ENCODE results near the gene KDM4C.
"Not testable (repeated sequence)": the region's sequence is repeated elsewhere in the genome, so short reads cannot be mapped to it uniquely, and the experiment has no call there.

The KDM4C gene

DNA sequence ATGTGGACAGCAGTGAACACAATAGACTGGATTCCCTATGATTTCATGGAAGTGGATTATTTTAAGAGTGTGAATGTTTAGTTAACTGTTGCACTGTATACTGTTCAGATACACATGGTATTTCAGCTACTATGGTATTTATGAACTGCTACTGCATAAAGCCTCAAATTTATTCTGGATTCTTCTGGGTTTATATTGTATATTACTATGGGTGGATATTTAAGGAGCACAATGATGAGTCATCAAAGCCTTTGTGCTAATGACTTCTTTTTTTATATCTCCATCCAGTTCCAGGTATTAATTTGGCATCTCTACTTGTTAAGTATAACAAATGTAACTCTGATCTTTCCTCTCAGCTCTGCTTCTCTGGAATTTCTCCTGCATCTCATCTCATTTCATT lies 6.8 kb downstream of the KDM4C start:
- DNase-seq, result no peak

DNA sequence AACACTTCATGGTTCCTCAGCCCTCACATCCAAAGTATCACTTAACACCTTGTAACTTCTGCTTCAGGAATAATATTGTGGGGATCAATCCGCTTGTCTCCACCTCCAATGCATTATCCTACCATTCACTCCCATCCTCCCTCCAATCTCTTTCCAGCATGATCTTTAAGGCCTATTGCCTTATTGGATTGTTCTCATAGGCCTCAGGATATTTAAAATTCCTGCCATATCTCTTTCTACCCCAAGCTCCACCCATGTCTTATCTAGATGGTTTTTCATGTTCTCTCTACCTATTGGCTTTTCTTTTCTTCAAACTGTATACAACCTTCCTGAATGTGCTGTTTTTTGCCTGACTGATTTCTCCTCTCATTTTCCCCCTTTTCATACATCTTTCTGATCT lies 7.2 kb downstream of the KDM4C start:
- DNase-seq, result no peak

DNA sequence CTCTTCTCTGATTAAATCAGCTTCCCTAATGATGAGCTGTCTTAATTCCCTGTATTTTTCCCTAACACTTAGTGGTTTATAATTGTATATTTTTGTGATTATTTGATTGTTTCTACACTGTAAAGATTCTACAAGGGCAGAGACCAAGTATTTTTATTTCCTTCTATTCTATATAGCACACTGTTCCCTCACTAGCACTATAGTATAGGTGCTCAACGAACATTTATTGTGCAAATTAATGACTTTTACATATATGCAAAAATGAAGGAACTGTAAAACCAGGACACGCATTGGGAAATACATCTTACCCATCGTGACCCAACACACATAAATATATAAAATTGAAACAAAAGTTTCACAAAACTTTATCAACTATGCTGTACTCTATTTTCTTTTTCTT lies 7.6 kb downstream of the KDM4C start:
- no peak for DNase-seq

DNA sequence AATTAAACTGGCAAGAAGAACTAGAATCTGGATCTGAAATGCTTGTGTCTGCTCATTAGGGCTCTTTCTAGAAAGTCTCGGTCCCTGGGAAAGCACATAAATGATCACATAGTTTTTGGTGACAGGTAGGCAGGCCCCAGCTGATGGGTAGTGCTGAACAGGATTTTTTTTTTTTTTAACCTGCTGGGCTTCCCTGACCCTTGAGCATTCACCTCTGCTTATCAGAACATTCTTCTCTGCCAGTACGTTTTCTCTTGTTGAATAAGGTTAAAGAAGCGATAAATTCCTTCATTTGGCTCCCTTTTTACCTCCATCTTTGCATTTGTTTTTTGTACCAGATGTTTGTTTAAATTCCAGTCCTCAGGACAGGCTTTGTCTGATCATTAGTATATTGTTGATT lies 8.8 kb downstream of the KDM4C start:
- DNase-seq, result no peak

DNA sequence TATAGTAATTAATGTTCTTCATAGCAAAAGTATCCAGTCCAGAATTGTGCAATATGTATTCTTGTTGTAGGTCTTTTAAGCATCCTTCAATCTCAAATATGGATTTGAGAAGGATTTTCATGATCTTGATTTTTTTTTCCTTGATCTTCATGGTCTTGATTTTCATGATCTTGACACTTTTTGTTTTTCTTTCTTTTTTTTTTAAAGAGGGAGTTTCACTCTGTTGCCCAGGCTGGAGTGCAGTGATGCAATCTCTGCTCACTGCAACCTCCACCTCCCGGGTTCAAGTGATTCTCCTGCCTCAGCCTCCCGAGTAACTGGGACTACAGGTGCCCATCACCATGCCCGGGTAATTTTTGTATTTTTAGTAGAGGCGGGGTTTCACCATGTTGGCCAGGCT lies 10.8 kb downstream of the KDM4C start:
- not testable (repeated sequence) for DNase-seq

DNA sequence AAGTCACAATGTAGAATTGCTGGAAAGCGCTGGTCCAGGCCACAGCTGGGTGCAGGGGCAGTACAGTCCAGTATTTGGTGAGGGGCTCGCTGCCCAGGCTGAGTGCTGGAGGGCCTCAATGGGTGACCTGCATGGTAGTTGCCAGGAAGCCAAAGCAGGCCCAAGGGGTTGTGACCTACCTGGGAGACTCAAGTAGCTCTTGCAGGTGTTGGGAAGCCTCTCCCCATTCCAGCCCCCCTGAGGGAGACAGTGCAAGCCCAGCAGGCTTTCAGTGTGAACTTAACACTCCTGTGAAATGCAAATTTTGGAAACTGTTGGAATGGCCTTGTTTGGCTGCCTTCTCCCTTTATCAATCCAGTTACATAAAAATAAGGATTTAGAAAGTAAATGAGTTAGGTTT lies 13.9 kb downstream of the KDM4C start:
- no peak for DNase-seq

DNA sequence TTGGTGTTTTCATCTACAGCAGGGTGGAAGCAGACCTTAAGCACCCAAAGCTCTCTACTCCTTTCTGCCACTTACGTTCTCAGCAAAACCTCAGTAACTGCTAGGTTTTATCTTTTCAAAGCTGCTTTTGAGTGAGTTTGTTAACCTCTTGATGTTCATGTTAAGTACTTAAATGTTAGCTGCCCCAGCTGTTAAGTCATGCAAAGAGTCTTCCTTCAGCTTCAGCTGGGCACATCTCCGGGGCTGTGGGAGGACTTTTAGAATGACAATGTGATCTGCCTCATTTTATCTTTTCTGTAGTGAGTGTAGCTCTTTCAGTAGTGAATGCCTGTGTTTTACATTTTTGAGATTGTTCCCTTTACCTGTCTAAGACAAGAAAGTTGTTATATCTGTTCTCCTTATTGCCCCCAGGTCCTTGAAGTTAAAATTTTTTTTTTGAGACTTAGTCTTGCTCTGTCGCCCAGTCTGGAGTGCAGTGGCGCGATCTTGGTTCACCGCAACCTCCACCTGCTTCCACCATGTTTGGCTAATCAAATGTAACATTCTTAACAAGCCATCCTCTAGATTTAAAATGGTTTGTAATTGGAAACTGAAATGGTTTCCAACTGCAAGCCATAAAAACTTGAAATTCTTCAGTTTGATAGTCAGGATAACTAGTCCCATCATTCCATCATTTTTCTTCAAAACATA lies 19.6 kb downstream of the KDM4C start:
- no peak for DNase-seq

DNA sequence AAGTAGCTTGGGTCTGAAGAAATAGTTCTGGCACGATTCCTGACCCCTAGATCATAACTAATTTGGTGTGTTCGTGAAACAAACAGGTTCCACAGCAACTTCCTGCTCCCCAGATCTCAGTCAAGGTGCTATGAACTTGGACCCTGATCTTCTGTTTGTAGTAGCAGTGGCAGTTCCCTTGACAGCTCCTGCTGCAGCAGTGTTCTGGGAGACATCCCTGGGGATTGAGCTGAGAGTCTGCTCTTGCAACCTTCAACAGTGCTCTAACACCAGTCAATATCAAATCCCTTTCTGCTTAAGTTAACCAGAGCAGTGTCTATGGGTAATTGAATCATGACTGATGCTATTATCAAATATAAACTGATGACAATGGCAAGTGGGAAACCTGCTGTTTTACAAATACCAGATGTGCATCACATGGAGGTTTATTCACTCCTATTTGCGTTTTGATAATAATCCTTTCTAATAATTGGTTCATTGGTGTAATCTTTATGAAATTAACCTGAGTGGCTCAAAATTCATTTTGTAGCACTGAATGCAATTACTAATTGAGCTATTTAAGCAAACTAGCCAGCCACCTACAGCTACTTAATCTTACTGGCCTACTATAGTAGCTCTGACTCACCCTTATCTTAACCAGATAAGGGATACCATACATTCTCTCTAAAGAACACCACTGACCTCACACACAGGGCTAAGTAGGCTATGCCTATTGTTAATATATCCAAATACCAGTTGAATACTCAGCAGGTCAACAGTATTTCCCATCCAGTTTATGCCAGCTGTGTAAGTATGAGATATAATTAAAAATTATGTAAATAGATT lies 21.9 kb downstream of the KDM4C start:
- DNase-seq, result no peak

DNA sequence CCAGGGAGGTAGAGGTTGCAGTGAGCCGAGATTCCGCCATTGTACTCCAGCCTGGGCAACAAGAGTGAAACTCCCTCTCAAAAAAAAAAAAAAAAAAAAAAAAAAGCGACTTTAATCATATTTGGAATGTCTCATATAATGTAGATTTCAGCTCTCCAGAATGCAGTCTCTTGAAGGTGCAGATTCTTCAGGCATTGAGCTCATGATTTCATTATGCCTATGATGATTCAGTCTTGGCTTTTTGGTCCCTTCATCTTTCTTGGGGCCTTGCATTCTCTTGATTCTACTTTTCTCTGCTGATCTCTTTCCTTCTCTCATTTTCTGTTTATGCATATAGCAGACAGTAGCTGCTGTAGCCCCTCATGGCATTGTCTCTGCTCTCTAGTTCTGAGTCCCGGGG lies 22.9 kb downstream of the KDM4C start:
- no peak for DNase-seq

DNA sequence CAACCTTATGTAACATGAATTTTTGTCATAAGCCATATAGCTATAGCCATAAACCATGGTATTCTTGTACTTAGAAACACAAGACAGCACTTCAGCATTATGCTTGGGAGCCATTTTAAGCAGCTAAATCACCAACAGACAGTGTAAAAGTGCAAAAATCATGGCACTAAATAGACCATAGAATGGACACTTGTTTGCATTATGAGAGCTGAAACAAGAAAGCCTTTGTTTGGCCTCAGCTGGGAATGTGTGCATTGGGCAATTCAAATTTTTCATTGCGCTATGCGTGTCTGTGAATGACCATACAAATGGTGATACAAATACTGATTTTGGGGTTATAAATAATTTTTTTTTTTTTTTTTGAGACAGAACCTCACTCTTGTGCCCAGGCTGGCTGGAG lies 23.7 kb downstream of the KDM4C start:
- DNase-seq, result no peak

DNA sequence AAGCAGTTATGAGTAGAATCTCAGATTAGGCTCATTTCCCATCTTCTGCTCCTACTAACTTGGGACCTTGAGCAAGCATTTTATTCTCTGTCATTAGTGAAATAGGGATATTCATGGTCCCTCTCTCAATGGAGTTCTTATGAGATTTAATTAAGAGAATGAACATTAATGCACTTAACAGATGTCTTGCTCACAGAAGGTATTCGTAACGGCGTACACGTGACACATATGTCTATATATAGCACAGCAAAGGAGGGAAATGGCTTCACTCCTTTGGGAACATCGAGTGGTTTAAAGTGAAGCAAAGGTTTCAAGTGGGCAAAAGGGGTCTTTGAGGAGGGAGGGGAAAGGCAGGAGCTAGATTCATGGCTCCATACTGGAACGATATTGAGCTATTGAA lies 24.6 kb downstream of the KDM4C start:
- no peak for DNase-seq

DNA sequence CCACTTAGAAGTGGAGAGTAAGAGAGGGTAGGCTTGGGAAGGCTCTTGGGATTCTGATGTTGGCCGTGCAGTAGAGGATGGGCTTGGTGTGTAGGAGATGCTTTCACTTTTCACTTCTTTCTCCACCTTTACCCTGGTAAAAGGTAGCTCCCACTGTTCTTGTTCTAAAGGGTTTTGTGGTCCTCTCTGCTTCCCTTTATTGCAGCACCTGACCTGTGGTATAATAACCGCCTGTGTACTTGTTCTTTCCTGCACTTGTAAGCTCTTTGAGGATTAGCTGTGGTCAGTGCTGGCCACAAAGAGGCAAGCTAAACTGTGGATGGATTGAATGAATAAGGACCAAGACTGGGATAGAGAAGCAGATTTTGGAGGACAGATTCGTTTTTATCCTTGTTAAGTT lies 25.2 kb downstream of the KDM4C start:
- no peak for DNase-seq

DNA sequence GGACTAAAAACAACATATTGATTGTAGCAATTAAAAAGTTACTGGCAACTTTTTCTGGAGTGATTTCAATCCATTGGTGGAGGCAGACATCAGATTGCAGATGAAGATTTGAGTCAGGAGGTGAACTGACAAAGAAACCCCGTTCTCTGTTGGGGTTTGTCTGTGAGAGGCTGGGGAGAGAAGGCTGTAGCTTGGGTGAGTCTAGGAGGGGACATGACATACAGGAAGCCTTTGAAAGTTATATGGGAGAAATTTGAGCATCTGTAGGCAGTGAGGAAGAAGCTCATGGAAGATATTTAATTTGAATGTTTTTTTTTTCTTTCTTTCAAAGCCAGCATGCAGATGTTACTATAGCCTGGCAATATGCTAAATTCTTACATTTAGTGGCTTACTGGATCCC lies 26.0 kb downstream of the KDM4C start:
- no peak for DNase-seq

DNA sequence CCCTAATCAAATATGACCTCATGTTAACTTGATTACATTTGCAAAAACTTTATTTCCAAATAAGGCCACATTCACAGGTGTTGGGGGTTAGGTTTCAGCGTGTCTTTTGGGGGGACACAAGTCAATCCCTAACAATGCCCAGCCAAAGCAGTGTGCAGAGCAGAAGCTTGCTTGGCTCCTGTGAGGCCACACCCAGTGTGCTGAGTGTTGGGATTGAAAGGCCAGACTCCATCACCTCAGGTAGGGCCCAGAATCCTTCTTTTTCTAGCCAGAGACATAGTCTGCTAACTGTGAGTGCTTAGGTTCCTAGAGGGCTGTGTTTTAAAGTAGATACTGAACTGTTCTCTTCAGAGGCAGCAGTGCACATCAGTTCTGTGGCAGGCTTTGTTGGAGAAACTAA lies 27.9 kb downstream of the KDM4C start:
- no peak for DNase-seq

DNA sequence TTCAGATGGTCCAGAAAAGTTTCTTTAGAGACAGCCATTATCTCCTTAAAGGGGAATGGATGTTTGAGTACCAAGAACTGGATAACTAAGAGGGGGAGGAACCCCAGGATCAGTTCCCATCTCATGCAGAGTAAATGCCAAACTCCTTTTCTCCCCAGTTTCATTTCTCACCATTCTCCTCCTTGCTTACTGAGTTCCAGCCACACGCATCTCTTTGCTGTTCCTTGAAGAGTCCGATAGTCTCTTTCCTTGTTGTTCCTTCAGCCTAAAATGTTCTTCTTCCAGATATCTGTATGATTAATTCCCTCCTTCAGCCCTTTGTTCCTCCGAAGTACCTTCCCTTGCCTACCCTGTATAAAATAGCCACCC lies 30.0 kb downstream of the KDM4C start:
- DNase-seq, result no peak

DNA sequence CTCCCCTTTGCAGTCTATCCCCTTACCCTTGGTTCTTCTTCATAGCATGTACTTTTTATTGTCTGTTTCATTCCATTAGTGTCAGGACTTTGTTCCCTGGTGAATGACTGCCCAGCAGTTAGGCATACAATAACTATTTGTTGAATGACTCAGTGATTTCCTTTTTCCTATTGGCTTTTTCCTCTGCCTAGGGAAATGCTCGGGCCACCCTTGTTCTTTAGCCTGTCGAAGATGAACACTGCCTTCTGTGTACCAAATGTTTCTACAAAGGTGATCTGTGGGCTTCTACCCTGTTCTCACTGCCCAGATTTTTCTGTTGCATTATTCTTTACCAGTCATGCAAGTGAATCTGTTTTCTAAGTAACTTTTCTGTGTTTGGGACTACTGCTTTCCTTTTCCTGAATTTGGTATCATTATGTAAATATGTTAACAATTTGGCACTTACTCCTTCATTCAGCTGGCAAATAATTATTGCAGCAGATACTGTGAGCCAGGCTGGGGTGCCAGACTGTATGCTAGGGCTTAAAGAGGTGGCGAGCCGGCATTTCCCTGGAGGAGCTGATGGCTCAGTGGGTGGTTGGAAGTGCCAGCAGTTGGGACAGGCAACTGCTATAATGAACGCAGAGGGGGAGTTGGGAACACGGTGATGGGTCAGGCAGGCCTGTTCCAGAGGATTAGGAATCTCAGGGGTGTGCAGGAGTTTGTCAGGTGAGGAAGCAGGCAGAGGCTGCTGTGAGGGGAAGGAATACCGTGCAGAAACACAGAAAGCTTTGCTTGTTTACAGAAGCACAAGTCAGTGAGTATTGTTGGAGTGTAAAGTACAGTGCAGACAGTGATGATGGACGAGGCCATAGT lies 30.6 kb downstream of the KDM4C start:
- DNase-seq, result no peak

DNA sequence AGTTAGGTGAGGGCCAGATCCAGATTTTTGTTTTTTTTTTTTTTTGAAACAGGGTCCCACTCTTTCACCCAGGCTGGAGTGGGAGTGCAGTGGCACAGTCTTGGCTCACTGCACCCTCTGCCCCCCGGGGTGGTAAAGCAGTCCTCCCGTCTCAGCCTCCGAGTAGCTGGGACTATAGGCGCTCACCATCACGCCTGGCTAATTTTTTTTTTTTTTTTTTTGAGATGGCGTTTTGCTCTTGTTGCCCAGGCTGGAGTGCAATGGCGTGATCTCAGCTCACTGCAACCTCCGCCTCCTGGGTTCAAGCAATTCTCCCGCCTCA lies 31.2 kb downstream of the KDM4C start:
- not testable (repeated sequence) for DNase-seq

DNA sequence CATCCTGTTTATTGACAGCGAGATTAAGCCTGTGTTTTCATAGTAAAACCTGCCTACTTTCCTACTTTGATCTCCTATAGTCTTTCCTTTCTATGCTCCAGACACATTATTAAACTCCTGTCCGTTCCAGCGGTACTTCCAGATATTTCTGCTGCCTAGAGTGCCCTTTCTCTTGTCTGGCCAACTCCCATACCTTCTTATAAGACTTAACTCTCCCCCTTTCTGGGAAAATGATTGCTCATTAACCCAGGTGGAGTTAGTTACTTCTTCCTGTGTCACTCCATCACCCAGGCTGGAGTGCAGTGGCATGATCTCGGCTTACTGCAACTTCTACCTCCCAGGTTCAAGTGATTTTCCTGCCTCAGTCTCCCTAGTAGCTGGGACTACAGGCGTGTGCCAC lies 33.1 kb downstream of the KDM4C start:
- DNase-seq, result no peak

DNA sequence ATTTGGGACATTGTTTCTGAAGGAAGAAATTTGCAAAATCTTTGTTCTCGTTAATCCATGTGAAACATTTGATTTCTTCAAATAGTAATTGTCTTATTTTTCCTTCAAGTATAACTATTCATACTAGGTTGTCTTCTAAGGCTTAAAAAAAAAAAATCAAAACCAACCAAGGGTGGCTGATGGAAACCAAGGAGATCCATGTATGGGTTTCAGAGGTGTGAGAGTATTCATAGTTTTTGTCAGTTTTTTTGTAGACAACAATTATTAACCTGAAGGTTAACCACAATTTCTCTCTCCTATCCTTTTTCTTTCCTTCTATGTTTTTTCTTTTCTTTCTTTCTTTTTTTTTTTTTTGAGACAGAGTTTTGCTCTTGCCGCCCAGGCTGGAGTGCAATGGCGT lies 35.4 kb downstream of the KDM4C start:
- DNase-seq, result no peak

DNA sequence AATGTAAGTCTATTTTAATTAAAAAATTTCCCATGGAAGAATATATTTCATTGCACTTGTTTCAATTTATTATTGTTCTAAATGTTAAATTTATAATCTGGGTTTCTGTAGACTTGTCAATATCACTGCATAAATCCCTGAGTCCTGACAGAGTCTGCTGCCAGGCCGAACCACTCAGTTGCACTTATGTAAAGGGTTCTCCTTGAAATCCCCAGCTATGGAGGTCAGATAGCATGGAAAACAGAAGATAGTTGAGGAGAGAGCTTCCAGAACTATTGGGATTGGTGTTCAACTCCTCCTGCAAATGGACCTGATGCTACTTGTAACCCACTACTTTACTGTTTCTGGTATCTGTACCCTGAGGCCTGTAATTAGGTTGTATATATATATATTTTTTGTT lies 37.2 kb downstream of the KDM4C start:
- no peak for DNase-seq

DNA sequence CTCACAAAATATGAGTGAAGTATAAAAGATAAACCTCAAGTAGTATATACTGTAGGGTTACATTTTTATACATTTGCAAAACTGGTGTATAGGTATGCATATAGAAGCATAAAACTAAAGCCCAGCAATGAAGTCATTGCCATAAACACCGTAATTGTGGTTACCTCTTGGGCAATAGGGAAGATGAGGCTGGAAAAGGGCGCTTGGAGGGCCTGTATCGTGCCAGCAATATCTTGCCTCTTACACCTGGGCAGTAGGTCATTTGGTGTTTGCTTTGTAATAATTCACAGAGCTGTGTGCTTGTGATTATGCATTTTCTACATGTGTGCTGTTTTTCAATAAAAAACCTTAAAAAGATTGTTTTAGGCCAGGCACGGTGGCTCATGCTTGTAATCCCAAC lies 45.2 kb downstream of the KDM4C start:
- no peak for DNase-seq

DNA sequence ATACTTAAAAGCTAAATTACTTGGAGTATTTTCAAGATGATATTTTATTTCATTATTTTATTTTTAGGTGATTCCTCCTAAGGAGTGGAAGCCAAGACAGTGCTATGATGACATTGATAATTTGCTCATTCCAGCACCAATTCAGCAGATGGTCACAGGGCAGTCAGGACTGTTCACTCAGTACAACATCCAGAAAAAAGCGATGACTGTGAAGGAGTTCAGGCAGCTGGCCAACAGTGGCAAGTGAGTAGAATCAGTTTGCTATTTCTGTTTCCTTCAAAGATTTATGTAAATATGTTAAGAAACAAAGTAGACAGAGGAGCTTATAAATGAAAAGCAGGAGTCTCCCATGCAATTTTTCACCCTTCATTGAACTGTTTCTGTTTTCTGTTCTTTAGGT lies 47.8 kb downstream of the KDM4C start:
- no peak for DNase-seq

DNA sequence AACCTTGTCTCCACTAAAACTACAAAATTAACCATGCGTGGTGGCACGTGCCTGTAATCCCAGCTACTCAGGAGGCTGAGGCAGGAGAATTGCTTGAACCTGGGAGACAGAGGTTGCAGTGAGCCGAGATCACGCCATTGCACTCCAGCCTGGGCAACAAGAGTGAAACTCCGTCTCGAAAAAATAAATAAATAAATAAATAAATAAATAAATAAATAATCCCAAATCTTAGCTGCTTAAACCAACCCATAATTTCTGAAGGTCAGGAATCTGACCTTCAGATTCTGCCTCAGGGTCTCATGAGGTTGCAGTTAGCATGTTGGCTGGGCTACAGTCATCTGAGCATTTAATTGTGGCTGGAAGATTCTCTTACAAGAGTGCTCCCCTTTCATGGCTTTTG lies 48.5 kb downstream of the KDM4C start:
- not testable (repeated sequence) for DNase-seq

DNA sequence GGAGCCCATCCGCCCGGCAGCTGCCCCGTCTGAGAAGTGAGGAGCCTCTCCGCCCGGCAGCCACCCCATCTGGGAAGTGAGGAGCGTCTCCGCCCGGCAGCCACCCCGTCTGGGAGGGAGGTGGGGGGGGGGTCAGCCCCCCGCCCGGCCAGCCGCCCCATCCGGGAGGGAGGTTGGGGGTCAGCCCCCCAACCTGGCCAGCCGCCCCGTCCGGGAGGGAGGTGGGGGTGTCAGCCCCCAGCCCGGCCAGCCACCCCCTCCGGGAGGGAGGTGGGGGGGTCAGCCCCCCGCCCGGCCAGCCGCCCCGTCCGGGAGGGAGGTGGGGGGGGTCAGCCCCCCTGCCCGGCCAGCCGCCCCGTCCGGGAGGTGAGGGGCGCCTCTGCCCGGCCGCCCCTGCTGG lies 49.9 kb downstream of the KDM4C start:
- DNase-seq, result not testable (repeated sequence)
